ENCODE data around the gene SEMA4D. TPM values are rescaled to one million over a fixed set of nuclear protein-coding genes. Genes with fewer than 3 reads are reported as not detected.

SEMA4D gene
- polyA plus RNA-seq, 1 donor from 2014 or later, result 34.0 TPM

DNA sequence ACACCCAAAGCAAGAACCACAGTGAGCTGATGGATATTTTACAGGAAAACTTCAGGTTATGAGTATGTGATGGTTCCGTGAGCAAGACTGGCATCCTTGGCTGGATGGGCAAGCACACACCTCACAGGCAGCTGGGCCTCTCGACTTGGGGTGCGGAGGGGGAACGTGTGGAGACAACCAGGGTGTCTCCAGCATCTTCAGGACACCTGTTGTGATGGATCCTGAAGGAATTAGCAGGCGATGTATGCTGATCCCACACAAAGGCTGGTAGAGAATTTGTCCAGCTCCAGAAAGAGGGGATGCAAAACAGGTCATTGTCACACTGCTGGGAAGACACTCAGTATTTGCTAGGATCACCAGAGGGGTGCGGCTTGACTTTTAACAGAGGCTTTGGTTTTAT, 136.9 kb downstream of the SEMA4D start:
- no peak for TF ChIP-seq RAD21 (conservative IDR thresholded peaks at IDR 0.05)
- TF ChIP-seq, protein P1, sequence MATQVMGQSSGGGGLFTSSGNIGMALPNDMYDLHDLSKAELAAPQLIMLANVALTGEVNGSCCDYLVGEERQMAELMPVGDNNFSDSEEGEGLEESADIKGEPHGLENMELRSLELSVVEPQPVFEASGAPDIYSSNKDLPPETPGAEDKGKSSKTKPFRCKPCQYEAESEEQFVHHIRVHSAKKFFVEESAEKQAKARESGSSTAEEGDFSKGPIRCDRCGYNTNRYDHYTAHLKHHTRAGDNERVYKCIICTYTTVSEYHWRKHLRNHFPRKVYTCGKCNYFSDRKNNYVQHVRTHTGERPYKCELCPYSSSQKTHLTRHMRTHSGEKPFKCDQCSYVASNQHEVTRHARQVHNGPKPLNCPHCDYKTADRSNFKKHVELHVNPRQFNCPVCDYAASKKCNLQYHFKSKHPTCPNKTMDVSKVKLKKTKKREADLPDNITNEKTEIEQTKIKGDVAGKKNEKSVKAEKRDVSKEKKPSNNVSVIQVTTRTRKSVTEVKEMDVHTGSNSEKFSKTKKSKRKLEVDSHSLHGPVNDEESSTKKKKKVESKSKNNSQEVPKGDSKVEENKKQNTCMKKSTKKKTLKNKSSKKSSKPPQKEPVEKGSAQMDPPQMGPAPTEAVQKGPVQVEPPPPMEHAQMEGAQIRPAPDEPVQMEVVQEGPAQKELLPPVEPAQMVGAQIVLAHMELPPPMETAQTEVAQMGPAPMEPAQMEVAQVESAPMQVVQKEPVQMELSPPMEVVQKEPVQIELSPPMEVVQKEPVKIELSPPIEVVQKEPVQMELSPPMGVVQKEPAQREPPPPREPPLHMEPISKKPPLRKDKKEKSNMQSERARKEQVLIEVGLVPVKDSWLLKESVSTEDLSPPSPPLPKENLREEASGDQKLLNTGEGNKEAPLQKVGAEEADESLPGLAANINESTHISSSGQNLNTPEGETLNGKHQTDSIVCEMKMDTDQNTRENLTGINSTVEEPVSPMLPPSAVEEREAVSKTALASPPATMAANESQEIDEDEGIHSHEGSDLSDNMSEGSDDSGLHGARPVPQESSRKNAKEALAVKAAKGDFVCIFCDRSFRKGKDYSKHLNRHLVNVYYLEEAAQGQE (IDR thresholded peaks at IDR 0.05; ENCODE audit: borderline replicate concordance), result no peak
- no peak for TF ChIP-seq EP300 (conservative IDR thresholded peaks at IDR 0.05; ENCODE audit: poor library complexity, severe bottlenecking)
- TF ChIP-seq, protein P2, sequence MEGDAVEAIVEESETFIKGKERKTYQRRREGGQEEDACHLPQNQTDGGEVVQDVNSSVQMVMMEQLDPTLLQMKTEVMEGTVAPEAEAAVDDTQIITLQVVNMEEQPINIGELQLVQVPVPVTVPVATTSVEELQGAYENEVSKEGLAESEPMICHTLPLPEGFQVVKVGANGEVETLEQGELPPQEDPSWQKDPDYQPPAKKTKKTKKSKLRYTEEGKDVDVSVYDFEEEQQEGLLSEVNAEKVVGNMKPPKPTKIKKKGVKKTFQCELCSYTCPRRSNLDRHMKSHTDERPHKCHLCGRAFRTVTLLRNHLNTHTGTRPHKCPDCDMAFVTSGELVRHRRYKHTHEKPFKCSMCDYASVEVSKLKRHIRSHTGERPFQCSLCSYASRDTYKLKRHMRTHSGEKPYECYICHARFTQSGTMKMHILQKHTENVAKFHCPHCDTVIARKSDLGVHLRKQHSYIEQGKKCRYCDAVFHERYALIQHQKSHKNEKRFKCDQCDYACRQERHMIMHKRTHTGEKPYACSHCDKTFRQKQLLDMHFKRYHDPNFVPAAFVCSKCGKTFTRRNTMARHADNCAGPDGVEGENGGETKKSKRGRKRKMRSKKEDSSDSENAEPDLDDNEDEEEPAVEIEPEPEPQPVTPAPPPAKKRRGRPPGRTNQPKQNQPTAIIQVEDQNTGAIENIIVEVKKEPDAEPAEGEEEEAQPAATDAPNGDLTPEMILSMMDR (IDR thresholded peaks at IDR 0.05; ENCODE audit: poor library complexity, severe bottlenecking), result no peak
- no peak for TF ChIP-seq SMC3 (conservative IDR thresholded peaks at IDR 0.05; ENCODE audit: poor library complexity)
- TF ChIP-seq TAF1 (IDR thresholded peaks at IDR 0.05; ENCODE audit: low read depth), result no peak
- no peak for TF ChIP-seq MXI1 (conservative IDR thresholded peaks at IDR 0.05; ENCODE audit: poor library complexity, severe bottlenecking)
- TF ChIP-seq EZH2 (IDR thresholded peaks at IDR 0.05; ENCODE audit: borderline replicate concordance, insufficient read depth, low read length, poor library complexity, severe bottlenecking), result no peak
- TF ChIP-seq POLR2AphosphoS5 (IDR thresholded peaks at IDR 0.05), result no peak
- H3K36me3 ChIP-seq (ENCODE audit: insufficient read depth, low read length), result peaks cover 11% of the 10 kb centered on the region

DNA sequence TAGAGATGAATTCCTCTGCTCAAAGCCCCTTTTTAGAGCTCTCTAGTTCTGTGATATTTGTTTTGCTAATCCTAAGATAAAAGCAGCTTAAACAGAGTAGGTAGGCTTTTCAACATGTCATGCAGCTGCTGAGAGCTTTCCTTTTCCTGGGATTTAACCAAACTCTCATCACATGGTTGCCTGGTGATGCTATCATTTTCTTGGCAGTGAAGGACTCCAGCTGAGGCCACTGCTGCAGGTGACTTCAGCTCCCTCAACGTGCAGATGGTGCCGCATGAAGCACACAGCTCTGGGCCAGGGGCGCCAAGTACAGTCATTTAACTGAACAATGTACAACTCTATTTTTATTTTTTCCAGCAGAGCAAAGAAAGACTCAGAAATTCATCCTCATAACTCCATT, 137.4 kb downstream of the SEMA4D start:
- no peaks in the 10 kb centered on the region for H3K9me3 ChIP-seq (ENCODE audit: low read length)
- no peaks in the 10 kb centered on the region for H3K27me3 ChIP-seq (ENCODE audit: insufficient read depth, low read depth, low read length)
- no peaks in the 10 kb centered on the region for H4K20me1 ChIP-seq (ENCODE audit: insufficient read depth)
- H3K79me2 ChIP-seq (replicated peaks; ENCODE audit: insufficient read depth, low read length), result no peaks in the 10 kb centered on the region
- no peak overlapping the region for H3K4me2 ChIP-seq (ENCODE audit: low read length)
- no peaks in the 10 kb centered on the region for H3F3A ChIP-seq (ENCODE audit: insufficient read depth, low read length, poor library complexity, severe bottlenecking)
- no peaks in the 10 kb centered on the region for H3K9me2 ChIP-seq (ENCODE audit: insufficient read depth, low read length)
- no peak overlapping the region for H3K27ac ChIP-seq (ENCODE audit: low read length)
- no peak overlapping the region for H3K4me3 ChIP-seq (ENCODE audit: low read length)
- peaks cover 11% of the 10 kb centered on the region for H3K36me3 ChIP-seq (ENCODE audit: insufficient read depth, low read length)
- H3K9ac ChIP-seq (ENCODE audit: low read length), result no peak overlapping the region
- TF ChIP-seq TAF1 (IDR thresholded peaks at IDR 0.05; ENCODE audit: low read depth) (no peak), POLR2AphosphoS5 (IDR thresholded peaks at IDR 0.05) (no peak), MXI1 (conservative IDR thresholded peaks at IDR 0.05; ENCODE audit: poor library complexity, severe bottlenecking) (no peak), EZH2 (IDR thresholded peaks at IDR 0.05; ENCODE audit: borderline replicate concordance, insufficient read depth, low read length, poor library complexity, severe bottlenecking) (no peak), EP300 (conservative IDR thresholded peaks at IDR 0.05; ENCODE audit: poor library complexity, severe bottlenecking) (no peak), RAD21 (conservative IDR thresholded peaks at IDR 0.05) (no peak), SMC3 (conservative IDR thresholded peaks at IDR 0.05; ENCODE audit: poor library complexity) (no peak)
- TF ChIP-seq, protein P1 (IDR thresholded peaks at IDR 0.05; ENCODE audit: borderline replicate concordance), result no peak
- TF ChIP-seq, protein P2 (IDR thresholded peaks at IDR 0.05; ENCODE audit: poor library complexity, severe bottlenecking), result no peak
- H2AFZ ChIP-seq (ENCODE audit: low read depth, low read length), result no peak overlapping the region

More for the DNA sequence above, 136.9 kb downstream of the SEMA4D start:
- Histone ChIP-seq H3K27ac (ENCODE audit: low read length) (no peak overlapping the region), H3K4me3 (ENCODE audit: low read length) (no peak overlapping the region), H3K9me2 (ENCODE audit: insufficient read depth, low read length) (no peaks in the 10 kb centered on the region), H3K9me3 (ENCODE audit: low read length) (no peaks in the 10 kb centered on the region), H3K9ac (ENCODE audit: low read length) (no peak overlapping the region), H4K20me1 (ENCODE audit: insufficient read depth) (no peaks in the 10 kb centered on the region), H3K27me3 (ENCODE audit: insufficient read depth, low read depth, low read length) (no peaks in the 10 kb centered on the region), H2AFZ (ENCODE audit: low read depth, low read length) (no peak overlapping the region), H3K4me2 (ENCODE audit: low read length) (no peak overlapping the region), H3F3A (ENCODE audit: insufficient read depth, low read length, poor library complexity, severe bottlenecking) (no peaks in the 10 kb centered on the region), H3K79me2 (replicated peaks; ENCODE audit: insufficient read depth, low read length) (no peaks in the 10 kb centered on the region)
